Endothelial cell of umbilical vein (primary cell): ENCODE results near the gene PHKA2. TPM values are rescaled to one million over a fixed set of nuclear protein-coding genes. Genes with fewer than 3 reads are reported as not detected.

Source experiments
- BruUV-seq: library from RNA; stranded (reverse); fragments of 400-500 nt; replicated peaks from 2 replicates; lab custom pipeline; 2021; lab: Mats Ljungman, UMichigan
- CTCF ChIA-PET: fragments of 300-600, 350-600 bp; sonication (Branson Sonifier 250); formaldehyde crosslinking; loops from one replicate; lab custom pipeline; 2021; ENCODE audit warnings: antibody characterized with exemption, inconsistent platforms; lab: Charles Lee
- POLR2A ChIA-PET: fragments of 300-600, 350-600 bp; sonication (Branson Sonifier 250); formaldehyde crosslinking; loops from one replicate; lab custom pipeline; 2021; ENCODE audit warnings: antibody characterized with exemption, inconsistent platforms; lab: Charles Lee
- DNase-seq: peaks from one replicate; pipeline ENCODE4 v3.0.0-alpha.2; 2011; ENCODE audit warnings: low read depth, low spot score
- FAIRE-seq: peaks from 2 replicates; lab custom pipeline; 2011; peaks lifted over from hg19 to GRCh38; lab: Jason Lieb, UNC
- H2AFZ ChIP-seq: 2 replicates; pipeline ENCODE4 v1.6.0; 2012; ENCODE audit warnings: low read depth, low read length, control low read depth, inconsistent platforms
- H3K27ac ChIP-seq: 2 replicates; pipeline ENCODE4 v1.5.1; 2011; ENCODE audit warnings: low read depth, mild to moderate bottlenecking, control low read depth, low read length, moderate library complexity; ENCODE audit not compliant: insufficient read depth
- H3K27me3 ChIP-seq, 2 experiments: 2 replicates each; pipeline versions ENCODE4 v1.6.0 to v1.6.1; 2011; ENCODE audit warnings: low read length in 2 of 2, mixed read lengths in 1 of 2; ENCODE audit not compliant: control insufficient read depth in 2 of 2, insufficient read depth in 2 of 2
- H3K36me3 ChIP-seq, 2 experiments: 2 replicates in 1 of 2; 3 replicates in 1 of 2; pipeline ENCODE4 v1.5.1; 2011; ENCODE audit warnings: low read length in 2 of 2, mild to moderate bottlenecking in 1 of 2, moderate library complexity in 1 of 2; ENCODE audit not compliant: control insufficient read depth in 2 of 2, insufficient read depth in 2 of 2; ENCODE audit errors: extremely low read depth in 1 of 2
- H3K4me1 ChIP-seq: 3 replicates; pipeline ENCODE4 v1.5.1; 2011; ENCODE audit warnings: mild to moderate bottlenecking, low read length; ENCODE audit not compliant: control insufficient read depth, insufficient read depth; ENCODE audit errors: extremely low read depth
- H3K4me2 ChIP-seq: 2 replicates; pipeline ENCODE4 v1.6.1; 2011; ENCODE audit warnings: low read length, control low read depth, mixed read lengths; ENCODE audit not compliant: insufficient read depth
- H3K4me3 ChIP-seq, 3 experiments: fragments of 200-600 bp in 1 of 3; sonication (generic), shearing (Covaris generic) in 1 of 3; replicated peaks in 1 of 3; 2 replicates each; pipeline ENCODE4 v1.5.1; 2011 to 2016; ENCODE audit warnings: control low read depth in 3 of 3, low read length in 3 of 3, mild to moderate bottlenecking in 2 of 3, inconsistent platforms in 1 of 3, low read depth in 1 of 3, moderate library complexity in 1 of 3; ENCODE audit not compliant: insufficient read depth in 1 of 3
- H3K79me2 ChIP-seq: 2 replicates; pipeline ENCODE4 v1.6.0; 2012; ENCODE audit warnings: low read length, inconsistent platforms; ENCODE audit not compliant: control insufficient read depth, insufficient read depth
- H3K9ac ChIP-seq: replicated peaks from 2 replicates; pipeline ENCODE3; 2011; ENCODE audit warnings: low read length, control low read depth; ENCODE audit not compliant: insufficient read depth; ENCODE audit errors: extremely low read depth
- H3K9me1 ChIP-seq: replicated peaks from 3 replicates; pipeline ENCODE4 v1.6.0; 2011; ENCODE audit warnings: mild to moderate bottlenecking, low read length; ENCODE audit not compliant: control insufficient read depth, insufficient read depth; ENCODE audit errors: extremely low read depth
- H3K9me3 ChIP-seq: replicated peaks from 2 replicates; pipeline ENCODE4 v1.5.1; 2012; ENCODE audit warnings: low read length, inconsistent platforms; ENCODE audit not compliant: control insufficient read depth, insufficient read depth
- H4K20me1 ChIP-seq: replicated peaks from 2 replicates; pipeline ENCODE3; 2011; ENCODE audit warnings: mild to moderate bottlenecking, low read length; ENCODE audit not compliant: control insufficient read depth, insufficient read depth; ENCODE audit errors: extremely low read depth
- CTCF ChIP-seq, 2 donors: IDR thresholded peaks; 1 replicate in 1 of 2; 2 replicates in 1 of 2; pipeline ENCODE4 v1.5.1; 2011; ENCODE audit warnings: low read length in 2 of 2, mild to moderate bottlenecking in 2 of 2, moderate library complexity in 2 of 2, control low read depth in 1 of 2, inconsistent platforms in 1 of 2, low read depth in 1 of 2; ENCODE audit not compliant: insufficient read depth in 1 of 2; ENCODE audit errors: extremely low read depth in 1 of 2
- FOS ChIP-seq: IDR thresholded peaks from 2 replicates; pipeline ENCODE4 v1.6.1; 2011; ENCODE audit warnings: mild to moderate bottlenecking, low read length, moderate library complexity, borderline replicate concordance; ENCODE audit not compliant: insufficient read depth
- GATA2 ChIP-seq: IDR thresholded peaks from 2 replicates; pipeline ENCODE4 v1.7.0; 2011; ENCODE audit warnings: low read depth, mild to moderate bottlenecking, moderate library complexity, mixed read lengths, low read length; ENCODE audit not compliant: insufficient read length, insufficient read depth
- JUN ChIP-seq: IDR thresholded peaks from 2 replicates; pipeline ENCODE4 v1.6.1; 2011; ENCODE audit warnings: borderline replicate concordance, low read depth; ENCODE audit not compliant: insufficient read length, insufficient read depth
- MAX ChIP-seq: IDR thresholded peaks from 2 replicates; pipeline ENCODE4 v1.6.1; 2011; ENCODE audit not compliant: insufficient read depth, insufficient read length
- MYC ChIP-seq: IDR thresholded peaks from one replicate; pipeline ENCODE4 v1.6.1; 2011; ENCODE audit warnings: mild to moderate bottlenecking, low read depth, low read length
- POLR2A ChIP-seq: IDR thresholded peaks from 2 replicates; pipeline ENCODE4 v1.6.1; 2012; ENCODE audit warnings: low read depth, mild to moderate bottlenecking, control low read depth, low read length
- POLR2AphosphoS5 ChIP-seq: IDR thresholded peaks from 2 replicates; pipeline ENCODE4 v1.6.1; 2012; ENCODE audit warnings: low read depth, mild to moderate bottlenecking, control low read depth, low read length, moderate library complexity; ENCODE audit not compliant: insufficient read depth
- dilution Hi-C: fragments of 300-500 bp; cut with MboI; formaldehyde crosslinking; loops from one replicate; pipeline ENCODE4 v1.15.0; 2019; ENCODE audit warnings: low sequenced_read_pairs; ENCODE audit not compliant: extremely low pct_ligation_motif_present
- intact Hi-C: fragments of 100-400 bp; cut with micrococcal nuclease; formaldehyde crosslinking; loops from one replicate; pipeline ENCODE4 v1.10.0; 2022
- polyA plus RNA-seq, 4 experiments: library from polyadenylated mRNA; depleted of rRNA in 3 of 4; stranded (reverse) in 3 of 4; unstranded in 1 of 4; fragments of >200 nt; gene quantifications; 2 replicates each; pipeline versions ENCODE4 v1.2.1 to v1.2.3, GENCODE V29; 2011 to 2012; ENCODE audit warnings: missing spikeins in 1 of 4
- total RNA-seq: library from RNA; stranded (reverse); gene quantifications from 2 replicates; pipeline ENCODE4 v1.2.3, GENCODE V29; 2021

Gene PHKA2
- total and polyA plus RNA-seq, 2 donors (not counting 3 experiments of a cell fraction or from before 2014, with no cell fraction given) = 16.7 to 17.1 TPM

GRCh38 chrX:18874560-18875255 lies 109.2 kb downstream of the PHKA2 start:
- Histone ChIP-seq H2AFZ (no peak overlapping the region), H3K79me2 (no peaks in the 10 kb centered on the region), H3K27ac (no peak overlapping the region), H3K9me3 (no peaks in the 10 kb centered on the region), H3K9me1 (no peaks in the 10 kb centered on the region), H3K9ac (no peak overlapping the region), H3K4me1 (no peaks in the 10 kb centered on the region), H3K4me2 (no peak overlapping the region), H3K36me3 (no peaks in the 10 kb centered on the region), H4K20me1 (no peaks in the 10 kb centered on the region), H3K27me3 (no peaks in the 10 kb centered on the region), H3K4me3 (no peak overlapping the region)
- dilution Hi-C loops = no loop called here
- TF ChIP-seq JUN (no peak), FOS (no peak), POLR2AphosphoS5 (no peak), CTCF (IDR thresholded peaks at IDR 0.05; ENCODE audit: extremely low read depth in 1 of 2, insufficient read depth in 1 of 2, low read depth in 1 of 2, low read length in 2 of 2) (no peak), MYC (no peak), MAX (no peak), GATA2 (no peak), POLR2A (no peak)
- POLR2A ChIA-PET = no interaction called here
- CTCF ChIA-PET = no interaction called here
- DNase-seq = no peak
- intact Hi-C loops = loop anchor here (5.0 kb wide), 1 partner anchor 82 kb away; no protein-coding TSS in a partner anchor
- no peak for FAIRE-seq
- BruUV-seq = no TSS peak
